HG03196 (cell line): ENCODE measurements around the gene ODF2.
"Not testable (repeated sequence)": the region's sequence is repeated elsewhere in the genome, so short reads cannot be mapped to it uniquely, and the experiment has no call there.

ENCODE experiments used
- ATAC-seq: cut with Tn5 transposase; IDR thresholded peaks from one replicate; pipeline ENCODE4 v1.9.1; 2021; ENCODE audit not compliant: unreplicated experiment

ODF2 gene

GRCh38 chr9:128482186-128482585 lies 26.4 kb downstream of the ODF2 start:
- ATAC-seq, result no peak

DNA sequence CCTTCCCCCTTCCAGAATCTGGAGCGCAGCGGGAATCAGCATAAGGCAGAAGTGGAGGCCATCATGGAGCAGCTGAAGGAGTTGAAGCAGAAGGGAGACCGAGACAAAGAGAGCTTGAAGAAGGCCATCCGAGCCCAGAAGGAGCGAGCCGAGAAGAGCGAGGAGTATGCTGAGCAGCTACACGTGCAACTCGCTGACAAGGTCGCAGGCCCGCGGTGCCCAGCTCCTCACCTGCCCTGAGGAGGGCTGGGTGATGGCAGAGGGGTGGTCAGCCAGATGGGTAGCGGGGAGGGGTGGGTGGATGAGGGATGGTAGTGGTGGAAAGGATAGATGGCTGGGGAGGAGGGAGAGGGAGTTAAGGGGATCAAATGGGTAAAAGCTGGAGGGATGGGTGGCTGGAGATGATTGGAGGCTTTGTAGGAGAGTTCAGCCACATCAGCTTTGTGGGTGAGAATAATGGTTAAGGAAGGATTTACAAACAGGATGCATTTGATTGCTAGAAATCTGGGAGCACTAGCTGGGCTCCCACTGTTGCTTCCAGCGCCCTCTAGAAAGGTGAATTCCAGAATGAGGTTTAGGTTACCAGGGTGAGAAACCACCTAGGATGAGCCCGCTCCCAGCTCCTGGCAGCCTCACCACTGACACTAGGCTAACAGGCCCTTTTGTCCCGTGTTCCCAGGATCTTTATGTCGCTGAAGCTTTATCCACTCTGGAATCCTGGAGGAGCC lies 29.0 kb downstream of the ODF2 start:
- ATAC-seq, result no peak

DNA sequence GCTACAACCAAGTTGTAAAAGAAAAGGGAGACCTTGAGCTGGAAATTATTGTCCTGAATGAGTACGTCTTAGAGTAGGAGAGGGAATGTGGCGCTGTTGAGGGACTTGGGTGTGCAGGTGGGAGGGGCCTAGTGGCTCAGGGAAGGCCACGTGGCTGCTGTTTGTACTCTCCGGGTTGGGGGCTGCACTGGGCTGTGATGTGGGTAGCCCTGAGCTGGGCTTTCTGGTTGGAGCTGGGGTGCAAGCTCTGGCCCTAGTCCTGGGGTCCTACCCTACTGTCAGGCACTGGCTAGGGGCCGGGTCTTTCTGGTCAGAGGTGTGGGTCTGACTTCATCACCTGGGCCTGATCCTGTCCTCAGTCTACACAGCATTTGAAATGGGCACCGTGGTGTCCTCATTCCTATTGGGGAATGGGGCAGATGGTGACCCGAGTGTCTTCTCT lies 29.6 kb downstream of the ODF2 start:
- ATAC-seq, result no peak

- ATAC-seq, result no peak
Measured at GRCh38 chr9:128486201-128486600, 30.4 kb downstream of the ODF2 start.

GRCh38 chr9:128493424-128493823 lies 37.6 kb downstream of the ODF2 start:
- ATAC-seq, result no peak

DNA sequence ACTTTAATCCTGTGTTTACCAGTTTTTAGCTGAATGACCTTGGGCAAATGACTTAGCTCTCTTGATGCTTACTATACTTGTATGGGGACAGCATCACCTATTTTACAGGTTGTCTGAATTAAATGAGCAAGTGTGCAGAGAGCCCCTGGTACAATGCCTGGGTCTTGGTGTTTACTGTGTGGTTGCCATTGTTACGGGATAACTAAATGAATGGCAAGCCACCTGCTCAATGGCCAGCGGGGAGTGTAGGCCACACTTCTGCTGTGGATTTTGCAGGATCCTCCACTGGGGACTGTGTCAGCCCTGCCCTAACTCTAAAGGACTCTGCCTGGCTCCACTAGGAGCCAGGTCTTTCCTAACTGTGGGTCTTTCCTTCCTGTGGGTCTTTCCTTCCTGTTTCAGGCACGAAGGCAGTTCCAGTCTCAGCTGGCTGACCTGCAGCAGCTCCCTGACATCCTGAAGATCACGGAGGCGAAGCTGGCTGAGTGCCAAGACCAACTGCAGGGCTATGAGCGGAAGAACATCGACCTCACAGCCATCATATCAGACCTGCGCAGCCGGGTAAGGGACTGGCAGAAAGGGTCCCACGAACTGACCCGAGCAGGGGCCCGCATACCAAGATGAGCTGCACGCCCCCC lies 38.4 kb downstream of the ODF2 start:
- ATAC-seq, result no peak

GRCh38 chr9:128494746-128495129 lies 38.9 kb downstream of the ODF2 start:
- ATAC-seq, result no peak

DNA sequence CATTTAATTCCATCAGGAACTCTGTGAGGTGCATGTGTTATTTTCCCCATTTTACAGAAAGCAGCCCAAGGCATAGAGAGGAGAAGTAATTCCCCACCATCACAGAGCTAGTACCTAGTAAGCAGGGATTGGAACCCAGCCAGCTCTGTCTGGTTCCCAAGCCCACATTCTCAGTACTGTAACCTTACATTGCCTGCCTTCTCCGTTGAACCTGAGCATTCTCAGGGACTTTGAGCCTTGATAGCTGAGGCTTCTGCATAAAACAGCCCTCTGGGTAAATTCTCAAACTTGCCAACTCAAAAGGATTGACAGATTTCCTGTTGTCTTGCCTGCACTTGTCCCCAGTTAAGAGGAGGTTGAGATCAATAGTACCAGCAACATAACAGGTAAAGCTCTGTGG lies 39.5 kb downstream of the ODF2 start:
- no peak for ATAC-seq

DNA sequence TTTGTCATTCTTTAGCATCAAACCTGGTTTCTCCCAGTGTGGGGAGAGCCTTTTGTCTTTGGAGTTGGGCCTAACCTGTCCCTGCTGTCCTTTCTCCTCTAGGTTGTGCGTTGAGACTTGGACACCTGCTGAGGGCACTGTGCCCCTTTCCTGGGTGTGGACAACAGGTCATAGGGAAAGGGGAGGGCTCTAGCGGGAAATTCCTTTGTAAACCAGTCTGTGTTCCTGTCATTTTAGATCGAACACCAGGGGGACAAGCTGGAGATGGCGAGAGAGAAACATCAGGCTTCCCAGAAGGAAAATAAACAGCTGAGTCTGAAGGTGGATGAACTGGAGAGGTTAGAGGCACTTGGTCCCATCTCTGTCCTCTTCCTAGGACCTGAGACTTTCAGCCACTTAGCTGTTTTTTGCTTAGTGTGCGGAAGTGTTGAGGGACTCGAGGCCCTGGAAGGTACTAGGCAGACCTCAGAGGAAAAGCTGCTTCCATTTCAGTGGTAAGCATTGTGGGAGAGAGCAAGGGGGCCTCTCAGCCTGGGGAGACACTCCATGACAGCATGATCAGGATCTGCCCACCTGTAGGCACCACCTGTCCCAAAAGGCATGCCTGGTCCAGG lies 40.1 kb downstream of the ODF2 start:
- ATAC-seq, result no peak

DNA sequence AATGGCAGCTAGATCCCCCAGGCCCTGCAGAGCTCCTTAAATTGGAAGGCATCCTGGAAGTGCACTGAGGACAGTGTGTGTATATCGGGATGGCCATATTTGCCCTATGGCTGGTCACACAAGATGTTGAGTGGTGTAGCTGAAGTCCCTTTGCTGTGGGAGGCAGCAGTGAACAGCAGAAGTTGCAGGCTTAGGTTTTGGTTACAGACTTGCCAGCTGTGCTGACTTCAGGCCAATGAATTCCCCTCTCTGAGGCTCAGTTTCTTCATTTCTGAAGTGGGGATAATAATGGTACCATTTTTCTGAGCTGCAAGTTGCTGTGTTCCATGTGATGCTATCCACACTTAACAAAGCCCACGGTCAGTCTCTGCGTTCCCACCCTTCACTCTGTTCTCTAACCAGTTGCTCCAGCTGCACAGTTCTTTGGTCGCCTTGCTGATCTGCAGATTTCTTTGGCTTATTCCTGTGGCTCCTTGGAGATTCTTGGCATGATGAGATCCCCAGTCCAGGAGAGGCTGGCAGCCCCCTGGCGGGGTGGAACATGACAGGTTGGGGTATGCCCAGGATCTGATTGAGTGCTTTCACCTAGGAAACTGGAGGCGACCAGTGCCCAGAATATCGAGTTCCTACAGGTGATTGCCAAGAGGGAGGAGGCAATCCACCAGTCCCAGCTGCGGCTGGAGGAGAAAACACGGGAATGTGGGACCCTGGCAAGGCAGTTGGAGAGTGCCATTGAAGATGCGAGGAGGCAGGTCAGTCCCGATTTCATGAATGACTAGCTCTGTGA lies 42.2 kb downstream of the ODF2 start:
- ATAC-seq, result no peak

DNA sequence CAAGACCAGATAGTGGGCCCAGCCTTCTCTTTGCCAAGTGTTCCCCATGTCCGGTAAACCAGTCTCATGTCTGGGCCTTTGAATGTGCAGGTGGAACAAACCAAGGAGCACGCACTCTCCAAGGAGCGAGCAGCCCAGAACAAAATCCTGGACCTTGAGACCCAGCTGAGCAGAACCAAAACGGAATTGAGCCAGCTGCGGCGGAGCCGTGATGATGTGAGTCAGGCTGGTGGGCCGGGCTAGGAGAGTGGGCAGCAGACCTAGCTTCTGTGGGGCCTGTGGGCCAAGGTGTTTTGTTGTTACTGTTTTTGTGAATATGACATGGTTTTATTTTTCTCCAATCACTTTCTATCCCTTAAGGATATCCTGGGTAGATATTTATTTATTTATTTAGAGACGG lies 43.1 kb downstream of the ODF2 start:
- ATAC-seq, result no peak

GRCh38 chr9:128499920-128500319 lies 44.1 kb downstream of the ODF2 start:
- no peak for ATAC-seq

DNA sequence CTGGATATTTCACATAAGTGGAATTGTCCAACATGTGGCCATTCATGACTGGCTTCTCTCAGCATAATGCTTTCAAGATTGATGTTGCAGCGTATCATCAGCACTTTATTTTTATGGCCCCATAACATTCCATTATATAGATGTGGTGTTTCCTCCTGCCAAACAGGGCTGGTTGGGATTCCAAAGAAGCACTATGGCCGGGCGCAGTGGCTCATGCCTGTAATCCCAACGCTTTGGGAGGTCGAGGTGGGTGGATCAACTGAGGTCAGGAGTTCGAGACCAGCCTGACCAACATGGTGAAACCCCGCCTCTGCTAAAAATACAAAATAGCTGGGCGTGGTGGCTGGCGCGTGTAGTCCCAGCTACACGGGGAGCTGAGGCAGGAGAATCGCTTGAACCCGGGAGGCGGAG lies 47.6 kb downstream of the ODF2 start:
- ATAC-seq, result not testable (repeated sequence)

- ATAC-seq, result no peak
Measured at GRCh38 chr9:128503870-128504269, 48.1 kb downstream of the ODF2 start.

- peak; percentile 87 for ATAC-seq
Measured at GRCh38 chr9:128504485-128505413, 48.9 kb downstream of the ODF2 start, which contains the start of gene GLE1. Gene GLE1 (plus strand): TSS chr9:128504719. CDS start chr9:128504806, 87 bp downstream.

GRCh38 chr9:128505414-128505765 lies 49.6 kb downstream of the ODF2 start:
- no peak for ATAC-seq

DNA sequence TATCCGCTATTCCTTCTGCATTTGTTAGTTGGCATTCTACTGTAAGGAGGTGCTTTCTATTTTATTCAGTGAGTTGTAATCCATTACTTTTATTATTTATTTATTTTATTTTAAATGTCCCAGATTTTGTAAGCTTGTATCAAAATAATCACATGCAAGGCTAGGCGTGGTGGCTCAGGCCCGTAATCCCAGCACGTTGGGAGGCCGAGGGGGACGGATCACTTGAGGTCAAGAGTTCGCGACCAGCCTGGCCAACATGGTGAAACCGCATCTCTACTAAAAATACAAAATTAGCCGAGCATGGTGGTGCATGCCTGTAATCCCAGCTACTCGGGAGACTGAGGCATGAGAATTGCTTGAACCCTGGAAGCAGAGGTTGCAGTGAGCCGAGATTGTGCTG lies 50.1 kb downstream of the ODF2 start:
- not testable (repeated sequence) for ATAC-seq

DNA sequence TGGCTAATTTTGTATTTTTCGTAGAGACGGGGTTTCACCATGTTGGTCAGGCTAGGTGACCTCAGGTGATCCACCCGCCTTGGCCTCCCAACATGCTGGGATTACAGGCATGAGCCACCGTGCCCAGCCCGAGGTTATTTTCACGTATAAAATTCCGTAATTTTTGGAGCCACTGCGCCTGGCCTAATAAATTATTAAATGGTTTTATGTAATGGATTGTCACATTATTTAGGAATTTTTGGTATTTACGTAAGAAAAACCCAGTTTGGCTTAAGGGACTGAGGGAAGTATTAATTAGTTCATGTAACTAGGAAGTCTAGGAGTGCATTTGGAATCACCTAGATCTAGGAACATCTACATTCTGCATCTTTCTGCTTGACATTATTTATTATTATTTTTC lies 57.0 kb downstream of the ODF2 start:
- ATAC-seq, result no peak

DNA sequence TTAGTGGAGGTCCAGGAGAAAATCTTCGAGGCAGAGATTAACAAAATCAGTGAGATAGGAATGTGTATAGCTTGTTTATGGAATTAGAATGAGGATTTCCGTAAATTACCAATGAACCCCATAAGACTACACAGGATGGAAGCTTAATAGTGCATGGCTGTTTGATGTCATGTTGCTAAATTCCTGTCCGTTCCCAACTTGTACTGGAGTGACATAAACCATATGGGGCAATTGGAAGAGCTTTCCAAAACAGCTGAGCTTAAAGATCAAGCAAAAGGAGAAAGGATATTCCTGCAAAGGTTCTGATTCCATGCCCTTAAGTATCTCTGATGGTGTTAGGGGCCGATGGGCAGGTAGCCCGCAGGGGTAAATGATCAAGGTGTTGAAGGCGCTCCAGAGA lies 66.2 kb downstream of the ODF2 start:
- no peak for ATAC-seq

DNA sequence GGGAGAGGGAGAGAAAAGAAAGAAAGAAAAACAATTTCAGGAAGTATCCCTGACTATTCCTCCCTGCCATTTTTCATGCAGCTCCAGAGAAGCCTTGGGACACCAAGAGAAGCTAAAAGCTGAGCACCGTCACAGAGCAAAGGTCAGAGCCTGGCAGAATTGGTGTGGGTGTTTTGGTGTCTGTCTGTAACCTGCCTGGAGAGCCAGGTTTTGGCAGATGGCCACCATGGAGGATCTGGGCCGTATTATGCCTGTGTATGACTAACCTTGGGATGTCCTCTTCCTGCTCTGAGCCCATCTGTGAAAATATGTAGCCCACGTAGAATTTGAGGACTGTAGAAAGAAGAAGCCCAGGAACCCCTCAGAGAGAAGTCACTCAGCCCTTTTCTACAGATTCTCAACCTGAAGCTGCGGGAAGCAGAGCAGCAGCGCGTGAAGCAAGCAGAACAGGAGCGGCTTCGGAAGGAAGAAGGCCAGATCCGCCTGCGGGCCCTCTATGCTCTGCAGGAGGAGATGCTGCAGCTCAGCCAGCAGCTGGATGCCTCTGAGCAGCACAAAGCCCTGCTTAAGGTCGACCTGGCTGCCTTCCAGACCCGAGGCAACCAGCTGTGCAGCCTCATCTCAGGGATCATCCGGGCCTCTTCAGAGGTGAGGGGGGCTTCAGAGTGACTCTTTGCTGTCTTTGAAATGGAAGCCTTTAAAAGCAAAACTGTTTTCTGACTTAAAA lies 67.6 kb downstream of the ODF2 start:
- no peak for ATAC-seq
